ENCODE measurements around the gene PDE6B. TPM values are rescaled to one million over a fixed set of nuclear protein-coding genes. Genes with fewer than 3 reads are reported as not detected.

Gene PDE6B
- total RNA-seq, 4 donors from 2014 or later, result 0.98 to 1.3 TPM; not detected in 2

DNA sequence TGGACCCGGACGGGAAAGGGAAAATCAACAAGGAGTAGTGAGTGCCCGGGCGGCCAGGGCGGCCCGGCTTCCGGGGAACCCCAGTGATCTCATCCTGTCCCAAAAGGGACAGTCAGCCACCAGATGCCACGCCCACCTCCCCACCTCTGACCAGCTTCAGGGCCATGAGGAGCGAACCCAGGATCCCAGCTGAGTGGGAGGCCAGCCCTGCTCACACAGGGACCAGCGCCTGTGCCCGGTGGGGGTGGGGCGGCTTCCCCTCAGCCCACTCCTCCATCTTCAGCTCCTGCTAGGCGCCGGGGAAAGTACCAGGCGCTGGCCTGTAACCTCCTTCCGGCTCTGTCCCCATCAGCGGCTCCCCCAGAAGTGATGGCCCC is 55.2 kb downstream of the PDE6B start:
- TF ChIP-seq EP300 (IDR thresholded peaks at IDR 0.05), result no peak
- no peak for DNase-seq (ENCODE audit: low spot score in 2 of 2)
- Histone ChIP-seq H3K4me3 (peak overlapping the region; percentile 29 to 60 (median 50)), H3K9me3 (no peaks in the 10 kb centered on the region), H3K27me3 (no peaks in the 10 kb centered on the region), H3K4me1 (peaks cover 0 to 41% (median 11%) of the 10 kb centered on the region in 4 donors), H3K36me3 (no peaks in the 10 kb centered on the region), H3K27ac (peak overlapping the region in 1 of 4 donors; percentile 60)
- WGBS, 2 donors, result 28 to 42% methylated on average over 7 to 17 of the region's 17 CpGs

DNA sequence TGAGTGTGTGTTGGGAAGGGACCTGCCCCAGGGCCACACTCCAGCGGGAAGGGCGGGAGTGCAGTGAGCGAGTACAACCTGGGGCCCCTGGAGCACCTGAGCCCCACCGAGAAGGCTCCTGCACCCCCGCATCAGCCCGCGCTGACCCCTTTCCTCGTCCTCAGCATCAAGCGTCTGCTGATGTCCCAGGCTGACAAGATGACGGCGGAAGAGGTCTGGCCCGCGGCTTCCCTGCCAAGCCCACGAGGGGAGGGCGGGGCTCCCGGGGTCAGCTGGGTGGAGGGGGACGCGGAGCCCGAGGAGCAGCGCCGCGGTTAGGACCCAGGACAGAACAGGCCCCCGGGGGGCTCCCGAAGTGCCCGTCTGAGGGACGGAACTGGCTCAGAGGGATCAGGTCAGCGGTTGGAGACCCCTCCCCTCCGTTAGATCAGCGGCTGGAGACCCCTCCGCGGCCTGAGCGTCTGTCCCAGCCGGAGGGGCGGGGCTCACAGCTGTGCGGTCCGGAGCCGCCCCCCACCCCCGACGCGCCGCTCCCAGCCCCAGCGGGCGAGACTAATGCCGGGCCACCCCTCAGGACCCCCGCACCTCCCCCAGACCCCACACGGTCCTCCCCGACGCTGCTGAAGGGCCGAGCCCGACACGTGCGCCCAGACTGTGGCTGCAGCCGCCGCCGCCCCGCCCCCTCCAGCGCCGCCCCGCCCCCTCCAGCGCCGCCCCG is 55.7 kb downstream of the PDE6B start:
- TF ChIP-seq, protein P1, sequence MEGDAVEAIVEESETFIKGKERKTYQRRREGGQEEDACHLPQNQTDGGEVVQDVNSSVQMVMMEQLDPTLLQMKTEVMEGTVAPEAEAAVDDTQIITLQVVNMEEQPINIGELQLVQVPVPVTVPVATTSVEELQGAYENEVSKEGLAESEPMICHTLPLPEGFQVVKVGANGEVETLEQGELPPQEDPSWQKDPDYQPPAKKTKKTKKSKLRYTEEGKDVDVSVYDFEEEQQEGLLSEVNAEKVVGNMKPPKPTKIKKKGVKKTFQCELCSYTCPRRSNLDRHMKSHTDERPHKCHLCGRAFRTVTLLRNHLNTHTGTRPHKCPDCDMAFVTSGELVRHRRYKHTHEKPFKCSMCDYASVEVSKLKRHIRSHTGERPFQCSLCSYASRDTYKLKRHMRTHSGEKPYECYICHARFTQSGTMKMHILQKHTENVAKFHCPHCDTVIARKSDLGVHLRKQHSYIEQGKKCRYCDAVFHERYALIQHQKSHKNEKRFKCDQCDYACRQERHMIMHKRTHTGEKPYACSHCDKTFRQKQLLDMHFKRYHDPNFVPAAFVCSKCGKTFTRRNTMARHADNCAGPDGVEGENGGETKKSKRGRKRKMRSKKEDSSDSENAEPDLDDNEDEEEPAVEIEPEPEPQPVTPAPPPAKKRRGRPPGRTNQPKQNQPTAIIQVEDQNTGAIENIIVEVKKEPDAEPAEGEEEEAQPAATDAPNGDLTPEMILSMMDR (IDR thresholded peaks at IDR 0.05), result no peak
- TF ChIP-seq POLR2A (IDR thresholded peaks at IDR 0.05), result no peak
- TF ChIP-seq EP300 (IDR thresholded peaks at IDR 0.05), result no peak
- 0 to 3% methylated on average over 1 to 13 of the region's 62 CpGs for WGBS, 2 donors
- no peaks in the 10 kb centered on the region for H3K27me3 ChIP-seq
- peak overlapping the region in 3 of 4 donors; percentile 26 to 60 (median 44) for H3K27ac ChIP-seq
- DNase-seq (ENCODE audit: low spot score in 2 of 2), result no peak
- H3K9me3 ChIP-seq, result no peaks in the 10 kb centered on the region
- H3K4me1 ChIP-seq, result peaks cover 0 to 35% (median 10%) of the 10 kb centered on the region in 4 donors
- no peaks in the 10 kb centered on the region for H3K36me3 ChIP-seq
- peak overlapping the region; percentile 29 to 60 (median 50) for H3K4me3 ChIP-seq

DNA sequence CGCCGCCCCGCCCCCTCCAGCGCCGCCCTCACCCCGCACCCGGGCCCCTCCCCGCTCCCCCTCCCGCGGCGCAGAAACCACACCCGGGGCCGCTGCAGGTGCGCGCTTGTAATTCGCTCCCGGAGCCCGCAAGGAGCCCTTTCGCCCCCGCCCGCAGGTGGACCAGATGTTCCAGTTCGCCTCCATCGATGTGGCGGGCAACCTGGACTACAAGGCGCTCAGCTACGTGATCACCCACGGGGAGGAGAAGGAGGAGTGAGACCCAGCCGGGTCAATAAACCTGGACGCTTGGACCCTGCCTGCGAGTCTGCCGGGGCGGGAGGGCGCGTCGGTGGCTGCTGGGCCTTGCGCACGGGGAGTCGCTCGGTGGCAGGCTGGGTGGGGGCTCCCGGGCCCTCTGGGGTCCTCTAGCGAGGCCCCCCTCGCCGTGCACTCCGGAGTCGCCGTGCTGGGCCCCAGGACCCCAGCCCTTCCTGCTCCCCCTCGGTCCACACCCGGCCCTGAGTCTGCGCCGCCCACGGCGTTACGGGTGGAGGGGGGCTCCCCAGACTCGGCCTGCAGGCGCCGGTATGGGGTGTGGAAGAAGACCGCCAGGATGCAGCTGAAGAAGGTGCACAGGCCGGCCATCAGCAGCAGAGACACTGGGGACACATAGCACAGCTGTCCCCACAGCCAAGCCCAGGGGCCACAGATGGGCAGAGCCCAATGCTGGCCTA is 56.5 kb downstream of the PDE6B start:
- H3K27ac ChIP-seq, result no peak overlapping the region
- no peak for DNase-seq (ENCODE audit: low spot score in 2 of 2)
- H3K4me1 ChIP-seq, result peaks cover 0 to 39% (median 11%) of the 10 kb centered on the region in 4 donors
- H3K36me3 ChIP-seq, result no peaks in the 10 kb centered on the region
- WGBS, 2 donors, result 56 to 77% methylated on average over 23 to 53 of the region's 58 CpGs
- no peaks in the 10 kb centered on the region for H3K9me3 ChIP-seq
- no peak overlapping the region for H3K4me3 ChIP-seq
- H3K27me3 ChIP-seq, result no peaks in the 10 kb centered on the region
- TF ChIP-seq POLR2A (IDR thresholded peaks at IDR 0.05) (no peak), EP300 (IDR thresholded peaks at IDR 0.05) (no peak)
- TF ChIP-seq, protein P1 (IDR thresholded peaks at IDR 0.05), result no peak

DNA sequence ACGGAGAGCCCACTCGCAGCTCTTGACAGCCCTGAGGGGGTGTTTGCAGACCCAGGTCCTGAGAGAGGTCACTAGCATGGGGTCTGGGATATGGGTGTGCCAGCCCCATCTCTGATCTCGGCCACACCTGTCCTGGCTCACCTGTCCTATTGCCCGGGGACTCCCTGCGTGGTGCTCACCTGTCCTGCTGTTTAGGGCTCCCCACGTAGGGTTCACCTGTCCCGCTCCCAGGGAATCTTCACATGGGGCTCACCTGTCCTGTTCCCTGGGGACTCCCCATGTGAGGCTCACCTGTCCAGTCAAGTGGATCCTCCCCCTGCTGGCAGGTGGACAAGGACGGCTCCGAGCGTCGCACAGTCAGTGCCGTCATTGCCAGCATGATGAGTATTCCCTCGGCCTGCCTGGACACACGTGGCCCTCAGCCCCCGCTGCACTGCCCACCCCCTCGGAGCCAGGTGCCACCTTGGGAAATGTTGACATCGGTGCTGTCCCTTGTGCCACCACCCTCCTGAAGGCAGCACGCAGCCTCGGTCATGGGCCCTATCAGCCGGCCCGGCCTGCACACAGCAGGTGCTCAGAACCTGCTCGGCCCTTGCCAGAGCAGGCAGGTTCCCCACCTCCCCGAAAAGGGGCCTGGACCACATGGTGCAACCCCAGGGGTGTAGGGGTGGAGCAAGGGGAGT is 57.3 kb downstream of the PDE6B start:
- H3K4me1 ChIP-seq, result peaks cover 0 to 47% (median 12%) of the 10 kb centered on the region in 4 donors
- 89 to 93% methylated on average over 12 to 21 of the region's 23 CpGs for WGBS, 2 donors
- TF ChIP-seq, protein P1 (IDR thresholded peaks at IDR 0.05), result no peak
- no peaks in the 10 kb centered on the region for H3K9me3 ChIP-seq
- no peaks in the 10 kb centered on the region for H3K36me3 ChIP-seq
- no peaks in the 10 kb centered on the region for H3K27me3 ChIP-seq
- no peak for DNase-seq (ENCODE audit: low spot score in 2 of 2)
- H3K4me3 ChIP-seq, result no peak overlapping the region
- no peak overlapping the region for H3K27ac ChIP-seq

DNA sequence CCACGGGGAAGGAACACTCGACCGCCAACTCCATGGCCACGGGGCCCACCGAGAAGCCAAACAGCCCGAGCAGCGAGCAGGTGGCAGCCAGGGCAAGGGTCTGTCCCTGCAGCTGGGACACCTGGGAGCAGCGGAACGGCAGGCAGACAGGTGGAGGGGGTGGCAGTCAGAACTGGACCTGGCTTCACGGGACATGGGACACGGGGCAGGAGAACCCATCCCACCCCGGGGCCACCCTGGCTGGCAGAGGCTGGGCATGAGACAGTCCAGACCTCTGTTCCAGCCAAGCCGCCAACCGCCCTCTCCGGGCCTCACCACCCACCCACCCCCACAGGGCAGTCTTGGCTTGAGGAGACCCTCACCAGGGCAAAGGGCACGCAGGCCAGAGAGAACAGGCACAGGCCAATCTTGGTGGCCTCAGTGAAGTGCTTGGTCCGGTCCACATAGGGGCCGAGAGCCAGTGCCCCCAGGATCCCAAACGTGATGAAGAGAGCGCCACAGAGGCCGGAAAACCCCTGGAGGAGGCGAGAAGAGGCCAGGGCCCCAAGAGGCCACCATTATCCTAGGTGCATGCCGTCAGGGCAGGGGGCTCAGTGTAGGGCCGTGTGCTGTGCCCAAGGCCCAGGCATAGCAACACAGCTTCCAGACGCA is 58.0 kb downstream of the PDE6B start:
- H3K4me1 ChIP-seq, result peaks cover 0 to 54% (median 17%) of the 10 kb centered on the region in 4 donors
- H3K36me3 ChIP-seq, result no peaks in the 10 kb centered on the region
- H3K27me3 ChIP-seq, result peaks cover 0 to 3% of the 10 kb centered on the region in 2 donors
- no peaks in the 10 kb centered on the region for H3K9me3 ChIP-seq
- H3K4me3 ChIP-seq, result no peak overlapping the region
- H3K27ac ChIP-seq, result peak overlapping the region in 1 of 4 donors; percentile 2
- 65 to 73% methylated on average over 13 to 24 of the region's 25 CpGs for WGBS, 2 donors
- no peak for DNase-seq (ENCODE audit: low spot score in 2 of 2)
- no peak for TF ChIP-seq EP300 (IDR thresholded peaks at IDR 0.05)
- TF ChIP-seq POLR2A (IDR thresholded peaks at IDR 0.05), result no peak
